Stimulated activated CD4-positive, alpha-beta T cell treated with anti-CD3 and anti-CD28 coated beads, Interleukin-1b, Interleukin-23, amount 100 ng/mL, for 1 hour (primary cell): Measurements from ENCODE around the gene CLCF1.
"Not testable (repeated sequence)": the region's sequence is repeated elsewhere in the genome, so short reads cannot be mapped to it uniquely, and the experiment has no call there.

ENCODE experiments used
- DNase-seq, 2 donors: peaks; one replicate each; pipeline ENCODE4 v3.0.0-alpha.2; 2020; ENCODE audit warnings: low read depth in 2 of 2

The CLCF1 gene

DNA sequence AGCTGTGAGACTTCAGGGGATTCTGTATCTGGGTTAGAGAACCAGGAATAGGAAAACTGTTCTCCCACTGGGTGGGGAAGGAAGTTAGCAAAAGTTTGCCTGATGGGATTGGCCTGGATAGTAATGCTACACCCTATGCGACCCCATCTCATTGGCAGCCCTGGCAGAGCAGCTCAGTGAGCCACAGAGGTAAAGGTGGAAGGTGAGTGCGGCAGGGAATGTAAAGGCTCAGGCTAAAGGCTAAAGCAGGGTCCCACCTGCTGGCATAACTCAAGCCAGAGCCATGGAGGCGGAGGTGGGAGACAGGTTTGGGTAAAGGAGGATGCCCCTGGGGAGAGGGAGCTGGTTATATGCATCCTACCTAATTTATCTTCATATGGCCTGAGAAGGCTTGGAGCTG is 51.3 kb downstream of the CLCF1 start:
- no peak for DNase-seq

GRCh38 chr11:67321313-67321871 is 52.0 kb downstream of the CLCF1 start:
- DNase-seq: no peak

DNA sequence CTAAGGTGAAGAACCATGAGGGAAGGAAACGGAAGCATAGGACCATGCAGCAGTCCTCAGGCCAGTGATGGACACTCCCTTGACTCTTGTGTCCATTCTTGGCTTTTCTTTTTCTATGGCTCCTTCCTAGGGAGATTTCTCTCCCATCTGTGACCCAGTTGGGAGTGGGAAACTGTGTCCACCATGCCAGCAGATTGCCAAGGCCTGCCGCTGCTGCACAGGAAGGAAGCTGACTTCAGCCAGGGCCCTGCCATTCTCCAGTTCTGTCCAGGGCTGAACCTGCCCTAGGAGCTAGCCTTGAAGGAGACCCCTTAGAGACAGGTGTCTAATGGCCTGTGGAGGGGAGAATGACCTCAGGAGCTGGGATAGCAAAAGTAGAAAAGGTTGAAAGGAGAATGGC is 52.7 kb downstream of the CLCF1 start:
- no peak for DNase-seq

DNA sequence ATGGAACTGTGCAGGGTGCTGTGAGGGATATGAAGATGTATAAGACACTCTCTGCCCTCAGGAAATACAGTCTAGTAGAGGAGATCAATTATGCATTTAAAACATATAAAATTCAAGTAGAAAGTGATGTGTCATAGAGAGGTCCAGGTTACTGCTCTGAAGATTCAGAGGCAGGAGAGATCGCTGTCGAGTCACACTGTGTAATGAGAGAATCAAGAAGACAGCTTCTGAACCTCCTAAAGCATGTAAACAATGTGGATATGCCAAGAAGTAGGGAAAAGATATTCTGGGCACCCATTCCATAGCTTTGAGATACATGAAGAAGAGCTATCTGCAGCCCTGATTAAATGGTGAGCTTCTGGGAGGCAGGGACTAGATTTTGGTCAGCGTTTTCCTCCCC is 53.4 kb downstream of the CLCF1 start:
- DNase-seq: no peak

GRCh38 chr11:67318876-67319275 is 54.5 kb downstream of the CLCF1 start:
- DNase-seq: not testable (repeated sequence)

GRCh38 chr11:67317888-67318555 is 55.4 kb downstream of the CLCF1 start:
- DNase-seq: no peak

- DNase-seq: peak; percentile 96 to 98
Measured at GRCh38 chr11:67317205-67317887, 56.1 kb downstream of the CLCF1 start.

DNA sequence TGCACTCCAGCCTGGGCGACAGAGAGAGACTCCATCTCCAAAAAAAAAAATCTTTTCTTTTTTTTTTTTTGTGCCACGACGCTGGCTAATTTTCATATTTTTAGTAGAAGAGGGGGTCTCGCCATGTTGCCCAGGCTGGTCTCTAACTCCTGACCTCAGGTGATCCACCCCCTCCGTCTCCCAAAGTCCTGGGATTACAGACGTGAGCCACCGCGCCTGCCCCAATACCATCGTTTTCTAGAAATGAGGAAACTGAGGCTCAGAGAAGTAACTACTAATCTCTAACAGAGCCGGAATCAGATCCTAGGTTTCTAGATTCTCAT is 56.6 kb downstream of the CLCF1 start:
- DNase-seq: no peak

DNA sequence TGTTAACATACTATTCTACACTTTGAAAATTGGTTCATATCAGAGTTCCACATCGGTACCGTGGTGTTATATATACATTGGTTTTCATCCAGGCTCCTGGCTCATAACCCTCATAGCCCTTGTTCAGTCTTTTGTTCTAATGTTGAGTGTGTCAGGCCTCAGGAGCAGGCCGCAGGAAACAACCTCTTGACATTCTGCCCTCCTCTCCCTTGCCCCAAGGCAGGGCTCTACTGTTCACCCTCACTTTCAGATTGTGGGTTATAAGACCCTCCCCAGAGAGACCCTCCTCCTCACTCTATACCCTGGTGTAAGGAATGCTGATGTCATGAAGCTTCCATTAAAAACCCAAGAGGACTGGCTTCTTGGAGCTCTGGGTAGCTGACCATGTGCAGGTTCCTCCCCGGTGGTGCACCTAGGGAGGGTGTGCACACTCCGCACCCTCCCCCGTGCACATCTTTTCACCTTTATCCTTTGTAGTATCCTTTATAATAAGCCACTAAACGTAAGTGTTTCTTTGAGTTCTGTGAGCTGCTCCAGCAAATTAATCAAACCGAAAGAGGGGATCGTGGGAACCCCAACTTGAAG is 58.0 kb downstream of the CLCF1 start:
- DNase-seq: no peak

- DNase-seq: no peak
Measured at GRCh38 chr11:67314218-67314617, 59.2 kb downstream of the CLCF1 start.
